Stromal cell of bone marrow (primary cell): ENCODE results near the gene TSHZ3.

Experiments used
- DNase-seq: peaks from one replicate; pipeline ENCODE4 v3.0.0-alpha.2; 2012; ENCODE audit warnings: low read depth

The TSHZ3 gene

GRCh38 chr19:31349160-31349881, at the start of gene TSHZ3:
Gene TSHZ3, minus strand, starts transcription at chr19:31349436. Its CDS starts 217 bp downstream, at chr19:31349219.
- peak; percentile 73 for DNase-seq

- no peak for DNase-seq
These were observed 48.1 kb upstream of the TSHZ3 start for GRCh38 chr19:31397308-31397707.

GRCh38 chr19:31392464-31392863, 43.2 kb upstream of the TSHZ3 start:
- DNase-seq, result no peak

- DNase-seq, result no peak
These were observed 42.3 kb upstream of the TSHZ3 start for GRCh38 chr19:31391518-31391917.

- DNase-seq, result no peak
These were observed 41.5 kb upstream of the TSHZ3 start for GRCh38 chr19:31390711-31391110.

- DNase-seq, result no peak
These were observed 40.6 kb upstream of the TSHZ3 start for GRCh38 chr19:31389874-31390273.

GRCh38 chr19:31387717-31388301, 38.6 kb upstream of the TSHZ3 start:
- no peak for DNase-seq

- DNase-seq, result no peak
These were observed 37.6 kb upstream of the TSHZ3 start for GRCh38 chr19:31386806-31387205.

GRCh38 chr19:31385744-31386143, 36.5 kb upstream of the TSHZ3 start:
- no peak for DNase-seq

- no peak for DNase-seq
These were observed 34.3 kb upstream of the TSHZ3 start for GRCh38 chr19:31383553-31383952.

- no peak for DNase-seq
These were observed 31.6 kb upstream of the TSHZ3 start for GRCh38 chr19:31380854-31381253.

GRCh38 chr19:31378404-31378803, 29.2 kb upstream of the TSHZ3 start:
- DNase-seq, result peak; percentile 93

- DNase-seq, result no peak
These were observed 28.5 kb upstream of the TSHZ3 start for GRCh38 chr19:31377736-31378135.

- DNase-seq, result no peak
These were observed 23.1 kb upstream of the TSHZ3 start for GRCh38 chr19:31372246-31372781.

- no peak for DNase-seq
These were observed 21.0 kb upstream of the TSHZ3 start for GRCh38 chr19:31370216-31370615.

GRCh38 chr19:31364963-31365362, 15.7 kb upstream of the TSHZ3 start:
- no peak for DNase-seq

GRCh38 chr19:31361728-31362127, 12.5 kb upstream of the TSHZ3 start:
- DNase-seq, result no peak

GRCh38 chr19:31357315-31357673, 8.1 kb upstream of the TSHZ3 start:
- no peak for DNase-seq

- DNase-seq, result no peak
These were observed 7.5 kb upstream of the TSHZ3 start for GRCh38 chr19:31356587-31357314.

- no peak for DNase-seq
These were observed 6.5 kb upstream of the TSHZ3 start for GRCh38 chr19:31355665-31356289.

- no peak for DNase-seq
These were observed 5.8 kb upstream of the TSHZ3 start for GRCh38 chr19:31354799-31355664.

GRCh38 chr19:31354316-31354715, 5.1 kb upstream of the TSHZ3 start:
- no peak for DNase-seq
